Measurements from ENCODE around the gene PER2. TPM values are rescaled to one million over a fixed set of nuclear protein-coding genes. Genes with fewer than 3 reads are reported as not detected.
A peak's percentile ranks its signal among the peaks of the same experiment; 100 is the strongest.
"Not testable (repeated sequence)": the region's sequence is repeated elsewhere in the genome, so short reads cannot be mapped to it uniquely, and the experiment has no call there.

The PER2 gene
- total and polyA plus RNA-seq, 2 donors from 2014 or later: 1.8 to 28.4 TPM

DNA sequence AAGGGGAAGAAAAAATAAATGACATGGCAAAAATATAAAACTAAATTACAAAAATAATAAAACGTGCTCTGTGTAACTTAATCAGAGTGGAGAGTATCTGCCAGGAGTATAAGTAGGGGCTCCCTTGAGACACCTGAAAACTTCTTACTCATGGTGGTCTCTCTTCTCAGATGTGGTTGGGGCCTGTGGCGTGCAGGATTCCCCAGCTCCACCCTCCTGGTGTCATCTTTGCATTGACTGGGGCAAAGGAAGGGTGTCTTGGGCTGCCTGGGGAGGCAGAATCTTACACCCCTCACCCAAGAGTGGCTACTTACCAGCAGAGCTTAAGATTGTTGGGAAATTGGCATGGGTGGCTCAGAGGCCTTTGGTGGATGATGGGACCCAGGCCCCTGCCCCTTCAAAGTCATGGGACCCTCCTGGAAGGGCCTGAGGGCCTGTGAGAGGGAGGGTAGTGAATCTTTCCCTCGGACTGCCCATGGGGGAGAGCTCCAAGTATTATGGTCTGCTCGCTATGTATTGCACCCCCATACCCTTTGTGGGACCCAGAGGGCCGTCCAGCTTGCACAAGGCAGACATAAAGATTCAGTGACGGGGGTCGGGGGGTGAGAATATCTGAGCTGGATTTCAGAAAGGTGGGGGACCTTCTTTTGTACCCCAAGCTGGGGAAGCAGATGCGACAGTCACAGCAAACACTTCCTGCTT lies 25.0 kb upstream of the PER2 start:
- Histone ChIP-seq H3K9me3 (ENCODE audit: control insufficient read depth in 2 of 3, insufficient read depth in 1 of 3, low read length in 3 of 3) (no peaks in the 10 kb centered on the region), H3K36me3 (ENCODE audit: control insufficient read depth in 2 of 3, insufficient read depth in 3 of 3, low read length in 3 of 3) (no peaks in the 10 kb centered on the region), H3K4me1 (ENCODE audit: control insufficient read depth in 2 of 3, insufficient read depth in 2 of 3, low read depth in 1 of 3, low read length in 3 of 3) (no peaks in the 10 kb centered on the region), H3K27me3 (ENCODE audit: control insufficient read depth, insufficient read depth, low read length) (no peaks in the 10 kb centered on the region), H3K4me3 (ENCODE audit: low read length in 3 of 3) (no peak overlapping the region), H3K9ac (ENCODE audit: low read length in 3 of 3) (no peak overlapping the region), H3K27ac (ENCODE audit: low read depth in 2 of 2, low read length in 2 of 2) (no peak overlapping the region)
- no peak for TF ChIP-seq CTCF (IDR thresholded peaks at IDR 0.05; ENCODE audit: borderline replicate concordance, extremely low read depth, insufficient read depth)
- no peak for FAIRE-seq
- no peak for DNase-seq
- intact Hi-C loops (cut with DNase I): no loop called here

DNA sequence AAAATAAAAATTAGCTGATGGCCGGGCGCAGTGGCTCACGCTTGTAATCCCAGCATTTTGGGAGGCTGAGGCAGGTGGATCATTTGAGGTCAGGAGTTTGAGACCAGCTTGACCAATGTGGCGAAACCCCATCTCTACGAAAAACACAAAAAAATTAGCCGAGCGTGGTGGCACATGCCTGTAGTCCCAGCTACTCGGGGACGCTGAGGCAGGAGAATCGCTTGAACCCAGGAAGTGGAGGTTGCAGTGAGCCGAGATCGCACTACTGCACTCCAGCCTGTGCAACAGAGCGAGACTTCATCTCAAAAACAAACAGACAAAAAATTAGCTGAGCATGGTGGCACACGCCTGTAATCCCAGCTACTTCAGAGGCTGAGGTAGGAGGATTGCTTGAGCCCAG lies 22.3 kb upstream of the PER2 start:
- H3K9me3 ChIP-seq (ENCODE audit: control insufficient read depth in 2 of 3, insufficient read depth in 1 of 3, low read length in 3 of 3); H3K27ac ChIP-seq (ENCODE audit: low read depth in 2 of 2, low read length in 2 of 2); H3K4me1 ChIP-seq (ENCODE audit: control insufficient read depth in 2 of 3, insufficient read depth in 2 of 3, low read depth in 1 of 3, low read length in 3 of 3); H3K27me3 ChIP-seq (ENCODE audit: control insufficient read depth, insufficient read depth, low read length); intact Hi-C loops (cut with DNase I); DNase-seq; H3K4me3 ChIP-seq (ENCODE audit: low read length in 3 of 3); FAIRE-seq; H3K9ac ChIP-seq (ENCODE audit: low read length in 3 of 3); H3K36me3 ChIP-seq (ENCODE audit: control insufficient read depth in 2 of 3, insufficient read depth in 3 of 3, low read length in 3 of 3): not testable (repeated sequence)

- intact Hi-C loops (cut with DNase I): no loop called here
- no peak for FAIRE-seq
- Histone ChIP-seq H3K27me3 (ENCODE audit: control insufficient read depth, insufficient read depth, low read length) (no peaks in the 10 kb centered on the region), H3K4me1 (ENCODE audit: control insufficient read depth in 2 of 3, insufficient read depth in 2 of 3, low read depth in 1 of 3, low read length in 3 of 3) (peaks cover 0 to 3% (median 0%) of the 10 kb centered on the region in 3 donors), H3K36me3 (ENCODE audit: control insufficient read depth in 2 of 3, insufficient read depth in 3 of 3, low read length in 3 of 3) (no peaks in the 10 kb centered on the region), H3K27ac (ENCODE audit: low read depth in 2 of 2, low read length in 2 of 2) (no peak overlapping the region), H3K9me3 (ENCODE audit: control insufficient read depth in 2 of 3, insufficient read depth in 1 of 3, low read length in 3 of 3) (no peaks in the 10 kb centered on the region), H3K4me3 (ENCODE audit: low read length in 3 of 3) (no peak overlapping the region), H3K9ac (ENCODE audit: low read length in 3 of 3) (no peak overlapping the region)
- TF ChIP-seq CTCF (IDR thresholded peaks at IDR 0.05; ENCODE audit: borderline replicate concordance, extremely low read depth, insufficient read depth): no peak
- DNase-seq: no peak
These were observed 19.8 kb upstream of the PER2 start for GRCh38 chr2:238308177-238308576.

DNA sequence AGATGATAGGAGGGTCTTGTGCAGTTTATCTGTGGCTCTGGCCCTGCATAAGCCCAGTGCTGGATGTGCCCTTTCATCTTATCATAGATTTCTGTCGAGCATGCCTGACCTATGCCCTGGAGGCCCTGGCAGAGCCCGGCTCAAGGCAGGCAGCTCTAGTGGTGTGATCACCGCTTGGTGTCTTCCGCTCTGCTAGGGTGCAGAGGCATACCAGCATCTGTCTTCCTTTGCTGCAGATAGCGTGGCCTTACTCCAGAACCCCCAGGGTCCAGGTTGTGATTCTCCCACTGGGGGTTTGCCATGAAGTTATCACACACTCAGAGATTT lies 18.2 kb upstream of the PER2 start:
- FAIRE-seq (no peak), DNase-seq (no peak)
- no peak overlapping the region for H3K9ac ChIP-seq (ENCODE audit: low read length in 3 of 3)
- H3K36me3 ChIP-seq (ENCODE audit: control insufficient read depth in 2 of 3, insufficient read depth in 3 of 3, low read length in 3 of 3): no peaks in the 10 kb centered on the region
- no peak for TF ChIP-seq CTCF (IDR thresholded peaks at IDR 0.05; ENCODE audit: borderline replicate concordance, extremely low read depth, insufficient read depth)
- H3K4me3 ChIP-seq (ENCODE audit: low read length in 3 of 3): no peak overlapping the region
- no peaks in the 10 kb centered on the region for H3K9me3 ChIP-seq (ENCODE audit: control insufficient read depth in 2 of 3, insufficient read depth in 1 of 3, low read length in 3 of 3)
- peaks cover 0 to 3% (median 0%) of the 10 kb centered on the region in 3 donors for H3K4me1 ChIP-seq (ENCODE audit: control insufficient read depth in 2 of 3, insufficient read depth in 2 of 3, low read depth in 1 of 3, low read length in 3 of 3)
- peak overlapping the region in 1 of 2 donors; percentile 84 for H3K27ac ChIP-seq (ENCODE audit: low read depth in 2 of 2, low read length in 2 of 2)
- intact Hi-C loops (cut with DNase I): no loop called here
- no peaks in the 10 kb centered on the region for H3K27me3 ChIP-seq (ENCODE audit: control insufficient read depth, insufficient read depth, low read length)
